ENCODE results near the gene APP.

- TF ChIP-seq CTCF (IDR thresholded peaks at IDR 0.05): no peak
- TF ChIP-seq POLR2A (IDR thresholded peaks at IDR 0.05): no peak
Observed at GRCh38 chr21:26070822-26071425, 99.6 kb downstream of the APP start.
